NCI-H69 (cell line): Measurements from ENCODE around the gene PIGZ.

Experiments used
- DNase-seq: peaks from one replicate; lab custom pipeline; 2025; lab: John Stamatoyannopoulos, UW

PIGZ gene, protein sequence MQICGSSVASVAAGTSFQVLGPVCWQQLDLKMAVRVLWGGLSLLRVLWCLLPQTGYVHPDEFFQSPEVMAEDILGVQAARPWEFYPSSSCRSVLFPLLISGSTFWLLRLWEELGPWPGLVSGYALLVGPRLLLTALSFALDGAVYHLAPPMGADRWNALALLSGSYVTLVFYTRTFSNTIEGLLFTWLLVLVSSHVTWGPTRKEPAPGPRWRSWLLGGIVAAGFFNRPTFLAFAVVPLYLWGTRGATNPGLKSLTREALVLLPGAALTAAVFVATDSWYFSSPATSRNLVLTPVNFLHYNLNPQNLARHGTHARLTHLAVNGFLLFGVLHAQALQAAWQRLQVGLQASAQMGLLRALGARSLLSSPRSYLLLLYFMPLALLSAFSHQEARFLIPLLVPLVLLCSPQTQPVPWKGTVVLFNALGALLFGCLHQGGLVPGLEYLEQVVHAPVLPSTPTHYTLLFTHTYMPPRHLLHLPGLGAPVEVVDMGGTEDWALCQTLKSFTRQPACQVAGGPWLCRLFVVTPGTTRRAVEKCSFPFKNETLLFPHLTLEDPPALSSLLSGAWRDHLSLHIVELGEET

GRCh38 chr3:196968233-196969133, at the start of gene PIGZ:
TSS of gene PIGZ (minus strand) at chr3:196968833. CDS start at chr3:196952031, 16,802 bp downstream.
- peak; percentile 75 for DNase-seq

GRCh38 chr3:197017003-197017402, 48.4 kb upstream of the PIGZ start:
- DNase-seq: no peak

- no peak for DNase-seq
Observed at GRCh38 chr3:197015790-197016736, 47.4 kb upstream of the PIGZ start.

DNA sequence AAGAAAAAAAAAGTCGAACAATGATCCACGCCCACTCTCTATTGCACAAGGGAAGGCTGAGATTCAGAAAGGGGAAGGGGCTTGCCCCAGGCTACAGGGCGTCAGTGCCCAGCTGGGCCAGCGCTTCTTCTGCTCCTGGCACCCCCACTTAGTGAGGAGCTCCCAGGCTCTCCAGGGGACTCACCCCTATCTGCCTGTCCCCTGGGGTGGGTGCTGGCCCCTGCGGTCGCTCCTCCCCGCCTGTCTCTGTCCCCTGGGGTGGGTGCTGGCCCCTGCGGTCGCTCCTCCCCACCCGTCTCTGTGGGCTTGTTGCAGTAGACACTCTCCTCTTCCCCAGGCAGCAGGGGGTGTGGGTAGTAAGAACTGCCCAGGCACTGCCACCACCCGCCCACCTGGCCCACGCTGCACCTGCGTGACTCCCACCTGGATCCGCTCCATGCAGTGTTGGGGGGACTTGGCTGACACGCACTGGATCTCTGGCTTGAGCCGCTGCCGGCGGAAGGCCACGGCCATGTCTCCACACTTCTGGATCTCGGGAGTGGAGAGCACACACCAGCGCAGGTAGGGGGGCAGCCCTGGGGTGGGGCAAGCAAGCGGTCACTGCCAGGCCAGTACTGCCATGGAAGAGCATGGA, 46.4 kb upstream of the PIGZ start:
- no peak for DNase-seq

DNA sequence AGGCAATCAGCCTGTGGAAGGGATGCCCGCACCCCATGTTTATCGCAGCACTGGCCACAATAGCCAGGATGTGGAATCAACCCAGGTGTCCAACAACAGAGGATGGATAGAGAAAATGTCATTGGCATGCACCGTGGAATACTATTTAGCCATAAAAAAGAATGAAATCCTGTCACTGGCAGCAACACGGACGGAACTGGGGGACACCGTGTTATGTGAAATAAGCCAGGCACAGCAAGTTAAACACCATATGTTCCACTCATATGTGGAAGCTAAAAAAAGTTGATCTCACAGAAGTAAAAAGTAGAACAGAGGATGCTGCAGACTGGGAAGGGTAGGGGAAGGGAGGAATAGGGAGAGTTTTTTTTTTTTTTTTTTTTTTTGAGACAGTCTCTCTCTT, 45.4 kb upstream of the PIGZ start:
- DNase-seq: no peak

DNA sequence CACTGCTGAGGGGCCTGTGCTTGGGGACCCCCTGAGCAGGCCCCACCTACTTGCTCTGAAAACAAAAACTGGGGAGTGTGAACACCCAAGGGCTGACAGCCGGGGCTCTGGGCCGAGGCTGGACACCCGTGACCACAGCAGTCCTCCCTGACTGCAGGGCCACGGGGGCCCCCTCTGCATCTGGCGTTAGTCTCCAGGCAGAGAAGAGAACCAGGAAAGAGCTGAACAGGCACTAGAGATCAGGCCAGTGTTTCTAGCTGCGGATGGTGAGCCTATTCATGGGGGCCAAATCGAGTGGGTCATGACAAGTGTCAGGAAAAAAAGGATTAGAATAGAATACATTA, 43.9 kb upstream of the PIGZ start:
- DNase-seq: no peak

- no peak for DNase-seq
Observed at GRCh38 chr3:197011780-197012539, 43.3 kb upstream of the PIGZ start.

DNA sequence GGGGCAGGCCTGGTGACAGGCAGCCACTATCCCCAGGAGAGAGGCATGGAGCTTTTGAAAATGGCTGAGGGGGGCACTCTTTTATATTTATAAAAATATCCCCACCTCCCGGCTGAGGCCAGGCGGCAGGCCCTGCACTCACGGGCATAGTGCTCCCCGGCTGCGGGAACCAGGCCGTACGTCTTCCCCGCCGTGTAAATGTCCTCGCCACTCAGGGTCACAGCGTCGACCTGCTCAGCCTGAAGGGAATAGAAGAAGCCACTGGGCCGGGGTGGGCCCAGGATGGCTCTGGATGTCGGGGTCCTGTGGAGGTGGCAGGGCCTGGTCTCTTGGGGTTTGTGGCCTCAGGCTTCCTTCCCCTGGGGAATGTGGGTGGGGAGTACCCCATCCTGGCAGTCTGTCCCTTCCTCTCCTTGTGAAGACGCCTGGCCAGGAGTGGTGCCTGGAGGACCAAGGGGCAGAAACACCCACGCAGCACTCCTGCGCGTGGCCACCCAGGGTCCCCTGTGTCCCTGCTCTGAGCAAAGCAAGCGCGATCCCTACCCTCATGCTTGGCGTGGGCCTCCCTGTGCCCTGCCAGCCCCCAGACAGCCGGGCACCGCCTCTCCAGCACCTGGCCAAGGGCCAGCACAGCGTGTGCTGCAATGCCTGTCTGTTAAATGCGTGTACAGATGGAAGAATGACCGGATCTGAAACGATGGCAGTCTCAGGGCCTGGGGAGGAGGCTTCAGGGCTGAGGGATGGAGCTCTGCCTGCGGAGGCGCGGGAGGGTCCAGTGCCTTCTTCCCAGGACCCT, 42.1 kb upstream of the PIGZ start:
- peak; percentile 72 for DNase-seq

GRCh38 chr3:197009532-197010019, 40.9 kb upstream of the PIGZ start:
- DNase-seq: no peak

DNA sequence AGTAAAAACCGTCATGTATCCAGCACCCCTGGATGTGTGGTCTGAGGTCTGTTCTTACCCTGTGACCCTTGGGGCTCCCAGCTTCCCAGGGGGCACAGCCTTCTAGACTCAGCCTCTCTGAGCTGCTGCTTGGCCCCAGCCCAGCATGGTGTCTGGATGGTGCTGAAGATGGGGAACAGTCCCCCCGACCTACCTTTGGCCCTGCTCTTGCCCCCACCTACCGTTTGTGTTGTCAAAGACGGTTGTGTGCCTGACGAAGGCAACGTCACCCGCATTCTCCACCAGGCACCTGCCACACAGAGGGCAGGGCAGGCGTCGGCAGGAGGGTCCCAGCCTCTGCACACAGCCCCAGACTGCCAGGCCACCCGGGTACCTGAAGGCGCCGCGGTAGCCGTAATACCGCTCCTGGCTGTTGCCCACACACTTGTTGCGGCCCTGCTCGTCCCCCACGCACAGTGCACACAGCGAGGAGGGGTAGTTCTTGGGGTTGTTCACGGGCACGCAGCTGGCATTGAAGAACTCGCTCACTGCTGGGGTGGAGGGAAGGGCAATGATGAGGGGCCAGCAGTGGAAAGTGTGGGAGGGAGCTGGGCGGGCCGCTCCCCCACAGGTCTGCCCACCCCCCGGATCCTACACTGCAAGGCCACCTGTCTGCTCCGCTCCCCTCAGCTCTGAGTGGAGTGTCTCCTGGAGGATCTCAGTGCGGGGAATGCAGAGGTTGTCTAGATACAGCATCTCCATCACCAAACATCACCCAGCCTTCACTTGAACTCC, 40.0 kb upstream of the PIGZ start:
- DNase-seq: no peak

DNA sequence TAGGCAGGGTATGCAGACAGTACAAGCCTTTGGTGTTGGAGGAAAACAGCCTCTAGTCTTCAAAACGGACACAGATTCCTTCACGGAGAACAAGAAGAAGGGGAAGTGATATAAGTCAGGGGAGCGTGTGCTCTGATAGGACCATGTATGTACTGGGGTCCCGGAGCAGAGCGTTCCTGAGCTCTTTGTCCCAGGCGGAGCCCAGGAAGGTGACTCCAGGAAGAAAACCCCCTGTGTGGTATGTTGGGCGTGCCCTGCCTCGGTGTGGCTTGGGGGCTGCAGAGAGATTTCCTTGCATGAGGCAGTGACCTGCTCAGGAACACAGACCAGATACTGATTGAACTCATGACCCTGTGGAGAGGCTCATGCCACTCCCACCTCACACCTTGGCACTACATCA, 39.3 kb upstream of the PIGZ start:
- no peak for DNase-seq

DNA sequence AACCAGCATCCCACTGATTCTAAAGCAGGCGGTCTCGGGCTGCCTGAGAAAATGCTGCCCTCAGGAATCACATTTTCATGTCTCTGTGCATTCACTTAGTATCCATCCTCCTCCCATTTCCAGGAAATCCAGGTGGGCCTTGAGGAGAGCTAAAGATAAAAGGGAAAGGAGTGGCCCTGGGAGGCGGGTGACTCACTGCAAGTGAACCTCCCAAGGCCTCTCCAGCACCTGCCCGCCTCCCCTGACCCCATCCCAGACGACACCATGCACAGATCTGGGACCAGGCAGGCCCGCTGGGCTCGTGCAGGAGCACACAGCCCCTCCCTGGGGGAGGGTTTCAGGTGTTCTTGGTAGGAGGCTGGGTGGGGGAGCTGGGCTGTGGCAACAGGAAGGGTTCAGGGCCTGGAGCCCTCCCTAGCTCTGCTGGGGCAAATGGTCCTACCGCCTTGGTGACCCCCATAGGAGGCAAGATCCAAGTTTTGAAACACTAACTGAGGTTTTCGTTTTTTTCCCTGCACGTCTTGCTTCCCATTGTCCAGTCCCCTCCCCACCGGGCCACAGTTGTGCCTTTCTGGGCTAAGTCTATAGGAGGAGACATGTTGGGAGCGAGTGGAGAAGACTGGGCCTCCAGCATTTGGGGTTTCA, 38.8 kb upstream of the PIGZ start:
- DNase-seq: peak; percentile 27

- DNase-seq: no peak
Observed at GRCh38 chr3:197006860-197007259, 38.2 kb upstream of the PIGZ start.

DNA sequence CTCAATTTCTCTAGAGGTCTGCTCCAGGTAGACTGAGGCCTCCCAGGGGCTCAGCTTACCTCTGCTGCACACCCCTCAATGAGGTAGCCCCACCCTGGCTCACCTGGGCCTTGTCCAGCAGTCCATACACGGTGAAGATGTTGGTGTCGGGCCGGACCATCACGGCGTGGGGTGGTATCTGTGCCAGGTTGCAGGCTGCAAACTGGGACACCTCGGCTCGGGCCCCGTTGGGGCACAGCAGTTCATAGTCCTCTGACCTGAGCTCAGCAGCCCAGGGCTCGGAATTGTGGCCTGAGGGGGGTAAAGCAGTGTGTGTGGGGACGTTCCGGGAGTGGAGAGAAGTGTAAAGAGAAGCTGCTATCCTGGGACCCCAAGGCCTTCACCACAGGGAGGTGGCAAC, 37.8 kb upstream of the PIGZ start:
- DNase-seq: no peak

- peak; percentile 76 for DNase-seq
Observed at GRCh38 chr3:197003461-197004385, 35.1 kb upstream of the PIGZ start.

- DNase-seq: peak; percentile 96
Observed at GRCh38 chr3:197002701-197003454, 34.2 kb upstream of the PIGZ start.
